GM12892 (cell line): ENCODE measurements around the gene IL4I1.

Experiments
- POLR2A ChIP-seq: IDR thresholded peaks from 2 replicates; pipeline ENCODE4 v1.6.1; 2011; ENCODE audit warnings: low read depth, low read length, control low read depth
- TAF1 ChIP-seq: IDR thresholded peaks from 2 replicates; pipeline ENCODE4 v1.6.1; 2011; ENCODE audit warnings: low read depth, mild to moderate bottlenecking, control low read depth, low read length, borderline replicate concordance

DNA sequence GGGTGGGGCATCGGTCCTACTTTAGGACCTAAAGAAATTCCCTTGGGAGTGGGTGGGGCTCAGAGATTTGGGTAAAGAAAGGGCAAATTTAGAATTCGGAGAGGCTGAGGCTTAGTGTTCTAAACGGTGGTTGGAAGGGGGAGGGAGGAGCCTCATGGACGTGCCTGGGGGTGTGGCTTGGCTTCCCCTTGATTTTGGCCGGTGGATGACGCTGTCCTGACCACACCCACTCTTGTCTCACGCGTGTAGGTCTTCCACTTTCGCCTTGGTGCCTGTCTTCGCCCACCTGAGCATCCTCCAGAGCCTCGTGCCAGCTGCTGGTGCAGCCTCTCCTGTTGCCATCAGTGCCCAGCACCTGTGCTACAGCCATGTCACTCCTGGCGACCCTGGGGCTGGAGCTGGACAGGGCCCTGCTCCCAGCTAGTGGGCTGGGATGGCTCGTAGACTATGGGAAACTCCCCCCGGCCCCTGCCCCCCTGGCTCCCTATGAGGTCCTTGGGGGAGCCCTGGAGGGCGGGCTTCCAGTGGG, 33.9 kb upstream of the IL4I1 start:
- TF ChIP-seq POLR2A (no peak), TAF1 (no peak)
